Smooth muscle cell (in vitro differentiated cells): ENCODE measurements around the gene FAM120C. TPM values are rescaled to one million over a fixed set of nuclear protein-coding genes. Genes with fewer than 3 reads are reported as not detected.

ENCODE experiments used
- DNase-seq: peaks from one replicate; lab custom pipeline; 2025; ENCODE audit not compliant: unreplicated experiment; lab: John Stamatoyannopoulos, UW
- H2AFZ ChIP-seq: fragments of 200-600 bp; sonication (generic); 2 replicates; pipeline ENCODE4 v1.6.0; 2016; ENCODE audit warnings: antibody characterized with exemption, low read depth, mild to moderate bottlenecking
- H3F3A ChIP-seq: fragments of 200-600 bp; sonication (generic); 2 replicates; pipeline ENCODE4 v1.6.0; 2017; ENCODE audit warnings: antibody characterized with exemption, low read depth
- H3K27ac ChIP-seq: fragments of 200-600 bp; sonication (generic); 2 replicates; pipeline ENCODE4 v1.5.1; 2016; ENCODE audit warnings: low read depth, mild to moderate bottlenecking
- H3K27me3 ChIP-seq: fragments of 200-600 bp; sonication (generic); 2 replicates; pipeline ENCODE4 v1.6.1; 2016; ENCODE audit warnings: low read depth, mild to moderate bottlenecking
- H3K36me3 ChIP-seq: fragments of 200-600 bp; sonication (generic); 2 replicates; pipeline ENCODE4 v1.5.1; 2016; ENCODE audit warnings: low read depth
- H3K4me1 ChIP-seq: fragments of 200-600 bp; sonication (generic); 2 replicates; pipeline ENCODE4 v1.5.1; 2016; ENCODE audit warnings: low read depth
- H3K4me2 ChIP-seq: fragments of 200-600 bp; sonication (generic); 2 replicates; pipeline ENCODE4 v1.6.0; 2016; ENCODE audit warnings: mild to moderate bottlenecking
- H3K4me3 ChIP-seq: fragments of 200-600 bp; sonication (generic); 2 replicates; pipeline ENCODE4 v1.5.1; 2016; ENCODE audit warnings: mild to moderate bottlenecking
- H3K79me2 ChIP-seq: fragments of 200-600 bp; sonication (generic); 2 replicates; pipeline ENCODE4 v1.6.0; 2016; ENCODE audit warnings: low read depth, mild to moderate bottlenecking
- H3K9ac ChIP-seq: fragments of 200-600 bp; sonication (generic); 2 replicates; pipeline ENCODE4 v1.6.0; 2016; ENCODE audit warnings: low read depth
- H3K9me3 ChIP-seq: fragments of 200-600 bp; sonication (generic); replicated peaks from 2 replicates; pipeline ENCODE4 v1.5.1; 2016; ENCODE audit warnings: low read depth
- H4K20me1 ChIP-seq: fragments of 200-600 bp; sonication (generic); 2 replicates; pipeline ENCODE4 v1.6.0; 2016; ENCODE audit warnings: low read depth
- WGBS: methylation state at CpG from one replicate; pipeline ENCODE4 v1.1.7; 2016; ENCODE audit warnings: low lambda C conversion rate; 5-methylcytosine and 5-hydroxymethylcytosine counted together
- polyA plus RNA-seq: library from polyadenylated mRNA; unstranded; fragments of >200 nt; fragmentation: Nextera tagmentation; extraction: Ambion mirVana; gene quantifications from 2 replicates; pipeline ENCODE4 v1.2.1, GENCODE V29; 2016
- small RNA-seq: library from RNA; depleted of rRNA; stranded (forward); fragments of <200 nt; gene quantifications from one replicate; pipeline ENCODE3, GENCODE V24; 2014
- total RNA-seq: library from RNA; depleted of rRNA; stranded (reverse); fragments of >200 nt; gene quantifications from 2 replicates; pipeline ENCODE4 v1.2.3, GENCODE V29; 2014
- TF ChIP-seq, protein P1 (sequence below): fragments of 200-600 bp; sonication (generic); IDR thresholded peaks from 2 replicates; pipeline ENCODE4 v1.5.1; 2017; ENCODE audit warnings: borderline replicate concordance, mild to moderate bottlenecking, antibody characterized with exemption; ENCODE audit not compliant: insufficient read depth, poor library complexity, severe bottlenecking

The FAM120C gene
- total and polyA plus RNA-seq, 2 experiments from 2014 or later, result 2.0 to 4.1 TPM

DNA sequence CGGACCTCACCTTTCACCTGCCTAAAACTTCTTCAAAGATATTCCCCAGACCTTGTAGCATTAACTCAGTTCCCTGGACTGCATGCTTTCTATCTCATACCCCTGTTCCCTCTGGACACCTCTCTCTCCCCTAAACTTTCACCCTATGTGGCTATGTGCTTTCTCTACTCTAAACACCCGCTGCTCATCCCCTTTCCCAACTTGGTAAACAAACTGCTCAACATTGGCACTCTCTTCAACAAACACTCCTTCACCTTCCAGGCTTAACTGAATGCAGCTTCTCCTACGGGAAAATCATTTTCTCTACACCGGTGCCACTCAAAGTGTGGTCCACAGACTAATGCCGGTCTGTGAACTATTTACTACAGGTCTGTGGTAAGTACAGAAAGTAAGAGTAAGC is 158.7 kb downstream of the FAM120C start:
- H3K9me3 ChIP-seq, result no peaks in the 10 kb centered on the region
- no peaks in the 10 kb centered on the region for H4K20me1 ChIP-seq
- H3K36me3 ChIP-seq, result no peaks in the 10 kb centered on the region
- H3F3A ChIP-seq, result no peaks in the 10 kb centered on the region
- no peaks in the 10 kb centered on the region for H3K79me2 ChIP-seq
- H3K4me2 ChIP-seq, result no peak overlapping the region
- H3K9ac ChIP-seq, result no peak overlapping the region
- H3K27me3 ChIP-seq, result no peaks in the 10 kb centered on the region
- no peak overlapping the region for H2AFZ ChIP-seq
- WGBS, result 87% methylated on average over 5 of the region's 5 CpGs
- no peak overlapping the region for H3K4me3 ChIP-seq
- H3K27ac ChIP-seq, result no peak overlapping the region
- no peaks in the 10 kb centered on the region for H3K4me1 ChIP-seq
- DNase-seq, result no peak
- TF ChIP-seq, protein P1, sequence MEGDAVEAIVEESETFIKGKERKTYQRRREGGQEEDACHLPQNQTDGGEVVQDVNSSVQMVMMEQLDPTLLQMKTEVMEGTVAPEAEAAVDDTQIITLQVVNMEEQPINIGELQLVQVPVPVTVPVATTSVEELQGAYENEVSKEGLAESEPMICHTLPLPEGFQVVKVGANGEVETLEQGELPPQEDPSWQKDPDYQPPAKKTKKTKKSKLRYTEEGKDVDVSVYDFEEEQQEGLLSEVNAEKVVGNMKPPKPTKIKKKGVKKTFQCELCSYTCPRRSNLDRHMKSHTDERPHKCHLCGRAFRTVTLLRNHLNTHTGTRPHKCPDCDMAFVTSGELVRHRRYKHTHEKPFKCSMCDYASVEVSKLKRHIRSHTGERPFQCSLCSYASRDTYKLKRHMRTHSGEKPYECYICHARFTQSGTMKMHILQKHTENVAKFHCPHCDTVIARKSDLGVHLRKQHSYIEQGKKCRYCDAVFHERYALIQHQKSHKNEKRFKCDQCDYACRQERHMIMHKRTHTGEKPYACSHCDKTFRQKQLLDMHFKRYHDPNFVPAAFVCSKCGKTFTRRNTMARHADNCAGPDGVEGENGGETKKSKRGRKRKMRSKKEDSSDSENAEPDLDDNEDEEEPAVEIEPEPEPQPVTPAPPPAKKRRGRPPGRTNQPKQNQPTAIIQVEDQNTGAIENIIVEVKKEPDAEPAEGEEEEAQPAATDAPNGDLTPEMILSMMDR, result no peak

Small RNA genes lying within 50 kb of the gene (small RNA-seq; reads per million reads assigned to genes)
- not detected for gene AL589872.1

Other genes with a start within 250 kb of the FAM120C start
- gene PHF8, start 138.8 kb downstream of the FAM120C start, total RNA-seq, result 10.5 and 11.3 TPM in 2 replicates
- 9.0 and 10.2 TPM in 2 replicates for gene PHF8, start 138.8 kb downstream of the FAM120C start, polyA plus RNA-seq
- gene WNK3, start 174.8 kb upstream of the FAM120C start, total RNA-seq, result 5.4 and 6.7 TPM in 2 replicates
- 3.3 and 3.6 TPM in 2 replicates for gene WNK3, start 174.8 kb upstream of the FAM120C start, polyA plus RNA-seq